HG03135 (cell line): ENCODE results near the gene IL34.

ENCODE experiments used
- ATAC-seq: cut with Tn5 transposase; IDR thresholded peaks from one replicate; pipeline ENCODE4 v1.9.1; 2021; ENCODE audit warnings: mild to moderate bottlenecking, moderate library complexity; ENCODE audit not compliant: unreplicated experiment

Gene IL34

GRCh38 chr16:70676675-70677498 is 30.5 kb downstream of the IL34 start:
- no peak for ATAC-seq

DNA sequence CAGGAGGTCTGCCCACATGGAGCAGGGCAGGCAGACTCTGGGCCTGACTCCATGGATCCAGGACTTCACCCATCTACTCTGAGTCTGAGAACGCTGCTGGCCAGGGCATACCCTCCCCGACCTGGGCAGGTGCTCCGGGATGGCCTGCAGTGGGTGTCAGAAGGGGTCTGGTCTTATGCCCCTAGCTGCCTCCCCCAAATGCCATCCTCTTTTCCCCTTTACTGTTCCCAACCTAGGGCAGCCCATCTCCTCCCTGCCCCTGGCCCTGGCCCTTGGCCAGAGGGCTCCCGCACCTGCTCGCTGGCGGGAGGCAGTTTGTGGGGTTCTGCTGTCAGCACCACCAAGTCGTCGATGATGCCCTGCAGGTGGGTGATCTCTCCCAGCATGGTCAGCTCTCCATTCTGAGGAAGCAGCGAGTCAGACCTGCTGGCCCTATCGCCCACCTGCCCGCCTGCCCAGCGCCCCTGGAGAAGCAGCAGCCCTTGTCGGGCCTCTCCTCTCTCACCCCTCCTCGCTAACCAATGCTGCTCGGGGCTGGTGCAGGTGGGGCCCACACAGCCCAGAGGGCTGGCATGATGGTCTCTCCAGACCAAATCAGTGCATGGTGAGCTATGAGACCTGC is 31.3 kb downstream of the IL34 start:
- ATAC-seq: no peak

GRCh38 chr16:70678121-70678897 is 31.9 kb downstream of the IL34 start:
- no peak for ATAC-seq

DNA sequence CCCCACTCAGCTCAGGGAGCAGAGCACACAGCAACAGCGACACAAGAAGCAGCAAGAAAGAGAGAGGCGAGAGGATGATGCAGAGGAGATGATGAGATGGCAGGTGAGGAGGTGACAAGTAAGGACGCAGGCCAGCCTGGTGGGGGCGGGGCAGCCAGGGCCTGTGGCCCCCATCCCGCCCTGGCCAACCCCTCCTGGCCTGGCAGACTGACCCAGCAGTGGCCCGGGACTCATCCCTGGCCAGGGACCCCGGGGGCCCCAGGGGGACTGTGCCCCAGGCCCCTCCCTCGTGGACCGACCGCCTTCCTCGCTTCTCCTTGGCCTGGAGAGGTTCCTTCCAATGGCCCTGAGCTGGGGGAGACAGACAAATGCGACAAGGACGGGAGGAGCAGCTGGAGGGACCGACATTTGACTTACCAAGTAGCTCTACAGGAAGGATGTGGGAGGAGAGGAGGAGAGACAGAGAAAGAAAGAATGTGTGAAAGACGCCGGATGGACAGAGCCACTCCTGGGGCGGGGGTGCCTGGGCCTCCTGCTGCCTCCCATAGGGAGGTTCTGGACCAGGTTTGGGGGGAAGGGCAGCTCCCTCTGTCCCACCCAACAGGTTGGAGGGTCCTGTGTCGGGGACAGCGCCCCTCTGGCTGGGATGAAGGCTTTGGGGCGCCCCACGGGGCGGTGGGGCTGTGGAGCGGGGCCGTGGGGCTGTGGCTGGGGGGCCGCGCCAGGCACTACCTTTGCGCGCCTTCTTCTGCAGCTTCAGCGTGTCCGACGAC is 32.7 kb downstream of the IL34 start:
- no peak for ATAC-seq

DNA sequence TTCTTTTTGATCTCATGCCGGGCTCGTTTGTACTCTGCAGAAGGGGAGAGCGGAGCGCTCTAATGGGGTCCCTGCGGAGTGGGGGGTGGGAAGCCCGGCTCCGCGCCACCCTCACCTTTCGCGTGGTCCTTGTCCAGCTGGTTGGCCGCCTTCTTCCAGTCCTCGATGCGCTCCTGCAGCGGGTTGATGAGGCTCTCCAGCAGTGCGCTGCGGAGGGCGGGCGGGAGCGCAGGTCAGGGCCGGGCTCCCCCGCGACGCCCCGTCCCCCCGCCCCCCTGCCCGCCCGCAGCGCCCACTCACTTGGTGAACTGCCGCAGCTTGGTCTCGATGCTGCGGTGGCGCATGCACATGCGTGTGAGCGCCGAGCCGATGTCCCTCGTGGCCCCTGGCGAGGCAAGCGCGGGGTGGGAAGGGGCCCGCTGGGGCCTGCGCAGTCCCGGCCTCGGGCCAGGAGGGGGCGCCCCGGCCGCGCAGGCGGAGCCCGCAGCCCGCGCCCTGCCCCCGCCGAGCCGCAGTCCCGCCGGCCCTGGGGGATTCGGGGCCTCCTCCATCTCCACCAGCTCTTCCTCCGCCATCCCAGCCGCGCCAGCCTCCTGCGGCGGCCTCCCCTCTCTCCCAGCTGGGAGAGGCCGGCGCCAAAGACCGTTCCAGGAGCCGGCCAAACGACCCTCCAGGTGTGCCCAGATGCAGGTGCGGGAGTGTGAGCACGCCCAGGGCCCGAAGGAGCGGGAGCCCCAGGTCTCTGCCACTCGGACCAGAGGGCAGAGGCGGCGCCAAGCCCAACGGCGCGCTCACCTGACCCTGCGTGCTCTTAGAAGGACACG is 33.5 kb downstream of the IL34 start:
- no peak for ATAC-seq

DNA sequence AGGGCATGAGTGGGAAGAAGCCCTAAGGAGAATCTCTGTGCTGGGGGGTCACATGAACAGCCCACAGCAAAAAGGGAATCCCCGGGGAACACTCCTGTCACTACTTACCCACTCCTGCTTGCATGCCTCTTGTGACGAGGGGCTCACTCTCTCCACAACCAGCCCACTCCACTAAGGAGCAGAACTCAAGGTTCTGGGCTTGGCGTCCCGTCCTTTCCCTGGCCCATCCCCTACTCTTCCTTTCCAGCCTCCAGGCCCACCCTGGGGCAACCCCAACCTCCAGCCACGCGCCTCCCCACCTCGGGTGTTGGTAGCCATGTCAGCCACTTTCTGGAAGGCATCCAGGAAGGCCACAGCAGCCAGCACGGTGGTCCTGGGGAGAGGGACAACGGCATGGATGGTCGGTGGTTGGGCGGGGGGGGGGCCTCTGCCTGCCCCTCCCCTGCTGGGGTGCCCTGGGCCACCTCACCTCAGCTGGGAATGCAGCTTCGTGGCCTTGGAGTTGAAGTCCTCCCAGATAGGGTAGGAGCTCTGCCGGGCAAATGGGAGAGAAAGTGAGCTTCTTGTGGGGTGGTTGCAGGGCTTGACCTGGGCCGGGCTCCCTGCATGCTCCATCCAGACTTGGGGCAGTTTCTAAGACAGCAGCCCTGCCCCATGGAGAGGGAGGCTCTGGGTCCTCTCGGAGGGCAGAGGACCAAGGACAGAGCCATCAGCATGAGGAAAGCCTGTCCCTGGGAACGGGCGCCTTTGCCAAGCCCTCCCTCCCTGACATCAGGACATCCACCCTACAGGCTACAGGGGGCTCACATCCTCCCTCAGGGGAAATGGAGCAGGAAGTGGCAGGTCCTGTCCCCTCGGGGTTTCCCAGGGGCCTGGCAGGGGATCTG is 34.4 kb downstream of the IL34 start:
- no peak for ATAC-seq

DNA sequence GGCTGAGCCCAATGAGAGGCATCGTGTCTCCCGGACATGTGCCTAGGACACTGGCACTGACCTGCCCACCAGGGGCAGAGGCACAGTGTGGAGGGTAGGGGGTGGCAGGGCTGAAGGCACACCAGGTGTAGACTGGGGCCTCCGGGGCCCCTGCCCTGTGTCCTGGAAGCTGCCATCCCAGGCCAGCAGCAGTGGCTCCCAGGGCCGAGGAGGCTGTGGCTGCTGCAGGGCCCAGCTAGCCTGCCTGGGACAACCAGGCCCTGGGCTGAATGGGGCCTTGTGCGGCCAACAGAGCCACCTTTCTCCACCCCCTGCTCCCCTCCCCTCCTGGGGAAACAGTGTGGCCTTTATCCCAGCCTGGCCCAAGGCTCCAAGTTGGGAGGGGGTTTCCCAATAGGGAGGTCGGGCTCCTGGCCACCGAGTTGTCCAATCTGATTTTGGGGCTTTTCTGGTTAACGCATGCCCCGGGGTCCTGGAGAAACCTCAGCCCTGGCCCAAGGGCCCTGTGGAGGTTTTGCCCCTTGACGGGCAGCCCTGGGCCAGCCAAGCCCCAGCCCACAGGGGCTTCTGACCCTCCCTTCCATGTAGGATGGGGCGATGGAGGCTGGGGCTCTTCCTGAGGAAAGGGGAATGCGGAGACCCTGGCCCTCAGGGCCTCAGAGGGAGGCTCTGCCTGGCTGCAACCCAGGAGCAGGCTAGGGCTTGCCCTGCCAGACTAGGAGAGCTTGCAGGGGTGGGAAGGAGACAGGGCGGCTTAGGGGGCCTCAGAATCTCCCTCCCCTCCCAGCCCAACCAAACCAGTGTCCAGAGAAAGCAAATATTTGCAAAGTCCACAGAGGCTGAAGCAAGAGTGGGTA is 35.3 kb downstream of the IL34 start:
- ATAC-seq: no peak

DNA sequence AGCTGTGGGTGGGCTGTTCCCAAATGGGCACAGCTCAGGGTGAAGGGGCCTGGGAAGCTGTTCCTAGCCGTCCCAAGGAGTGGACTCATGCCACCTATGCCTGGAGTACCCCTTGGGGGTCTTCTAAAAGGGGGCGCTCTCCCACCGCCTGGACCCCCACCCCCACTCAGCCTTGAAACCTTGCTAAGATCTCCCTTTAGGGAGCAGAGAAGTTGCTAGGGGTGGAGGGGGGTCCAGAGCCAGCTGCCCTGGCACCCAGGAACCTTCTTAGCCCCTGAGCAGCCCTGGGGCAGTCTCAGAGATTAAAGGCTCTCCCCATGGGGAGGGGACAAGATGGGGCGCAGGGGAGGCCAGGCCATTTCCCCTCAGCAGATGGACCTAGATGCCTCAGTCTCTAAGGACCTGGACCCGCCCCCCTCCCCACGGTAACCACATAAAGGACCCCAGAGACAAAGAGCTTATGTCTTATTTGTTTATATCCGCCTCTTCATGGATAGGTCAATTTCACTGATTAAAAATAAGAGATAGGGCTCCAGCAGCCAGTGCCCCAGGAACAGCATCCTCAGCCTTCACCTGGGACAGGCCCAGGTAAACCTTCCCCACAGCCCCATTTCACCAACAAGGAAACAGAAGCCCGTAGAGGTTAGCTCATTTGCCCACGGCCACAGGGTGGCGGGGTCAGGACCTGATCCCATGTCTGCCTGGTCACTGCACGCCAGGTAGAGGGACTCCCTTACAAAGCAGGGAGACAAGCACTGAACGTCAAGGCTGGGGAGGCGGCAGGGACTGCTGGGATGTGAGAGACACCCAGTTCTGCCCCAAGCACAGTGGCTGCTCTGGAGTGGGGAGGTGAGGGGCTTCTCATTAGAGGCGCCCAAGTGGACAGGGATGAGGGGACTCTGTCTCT is 36.1 kb downstream of the IL34 start:
- ATAC-seq: no peak

GRCh38 chr16:70683146-70683944 is 37.0 kb downstream of the IL34 start:
- ATAC-seq: no peak

GRCh38 chr16:70684146-70685060 is 38.0 kb downstream of the IL34 start:
- ATAC-seq: no peak

- no peak for ATAC-seq
Measured at GRCh38 chr16:70685061-70685937, 38.9 kb downstream of the IL34 start.

- no peak for ATAC-seq
Measured at GRCh38 chr16:70685938-70686375, 39.6 kb downstream of the IL34 start, which contains the start of gene MTSS2. Gene MTSS2 (minus strand): TSS chr16:70686053. CDS start chr16:70685791, 262 bp downstream.

- no peak for ATAC-seq
Measured at GRCh38 chr16:70686376-70687101, 40.2 kb downstream of the IL34 start.
